GM21723 (cell line): ENCODE results near the gene OPCML.

Experiments
- ATAC-seq: cut with Tn5 transposase; IDR thresholded peaks from one replicate; pipeline ENCODE4 v1.9.1; 2021; ENCODE audit warnings: mild to moderate bottlenecking, moderate library complexity; ENCODE audit not compliant: unreplicated experiment

Gene OPCML

DNA sequence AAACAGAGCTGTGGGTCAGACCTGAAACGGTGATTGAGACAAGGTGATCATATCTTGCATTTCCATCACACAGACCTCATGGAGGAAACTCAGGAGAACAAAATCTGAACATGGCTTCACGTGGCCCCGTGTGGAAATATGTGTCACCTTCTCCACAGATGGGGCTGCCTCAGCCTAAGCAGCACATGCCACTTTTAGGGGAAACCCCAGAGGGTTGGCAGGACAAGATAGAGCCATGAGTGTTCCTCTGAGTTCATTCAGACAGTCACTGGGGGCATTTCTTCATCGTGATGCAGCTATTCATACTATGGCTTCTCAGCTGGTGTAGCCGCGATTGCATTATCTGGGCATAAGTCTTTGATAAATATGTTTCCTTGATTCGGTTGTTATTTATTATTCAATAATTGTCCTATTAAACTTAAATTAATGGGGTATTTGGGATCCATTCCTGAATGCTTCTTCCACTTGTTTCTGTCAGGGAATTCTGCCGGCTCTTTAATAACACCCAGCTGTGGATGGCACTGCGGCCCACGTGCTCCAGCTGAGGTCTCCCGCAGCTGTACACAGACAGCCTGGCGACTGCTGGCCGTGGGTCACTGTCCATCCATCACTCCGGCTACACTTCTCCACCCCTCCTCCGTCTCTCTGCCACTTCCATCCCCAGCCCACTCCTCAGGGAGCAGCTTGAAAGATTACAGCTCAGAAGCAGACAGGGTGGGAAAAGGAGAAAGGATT is 485.1 kb downstream of the OPCML start:
- ATAC-seq = no peak

DNA sequence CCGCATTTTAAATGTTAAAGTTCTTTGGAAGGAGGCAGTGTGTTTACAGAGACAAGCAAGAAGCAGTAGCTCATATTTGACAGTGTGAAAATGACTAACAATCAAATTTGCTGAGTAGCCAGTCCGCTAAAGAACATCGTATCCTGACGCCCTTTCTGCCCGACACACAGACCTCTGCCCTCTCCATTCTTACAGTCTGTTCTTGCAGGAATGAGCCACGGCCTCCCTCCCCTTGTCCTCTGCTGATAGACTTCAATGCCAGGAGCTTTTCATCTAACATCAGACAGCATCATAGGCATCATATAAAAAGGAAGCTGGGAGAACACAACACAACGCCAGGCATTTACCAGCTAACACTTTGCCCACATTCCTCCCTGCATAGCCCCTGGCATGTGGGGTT is 486.0 kb downstream of the OPCML start:
- no peak for ATAC-seq

DNA sequence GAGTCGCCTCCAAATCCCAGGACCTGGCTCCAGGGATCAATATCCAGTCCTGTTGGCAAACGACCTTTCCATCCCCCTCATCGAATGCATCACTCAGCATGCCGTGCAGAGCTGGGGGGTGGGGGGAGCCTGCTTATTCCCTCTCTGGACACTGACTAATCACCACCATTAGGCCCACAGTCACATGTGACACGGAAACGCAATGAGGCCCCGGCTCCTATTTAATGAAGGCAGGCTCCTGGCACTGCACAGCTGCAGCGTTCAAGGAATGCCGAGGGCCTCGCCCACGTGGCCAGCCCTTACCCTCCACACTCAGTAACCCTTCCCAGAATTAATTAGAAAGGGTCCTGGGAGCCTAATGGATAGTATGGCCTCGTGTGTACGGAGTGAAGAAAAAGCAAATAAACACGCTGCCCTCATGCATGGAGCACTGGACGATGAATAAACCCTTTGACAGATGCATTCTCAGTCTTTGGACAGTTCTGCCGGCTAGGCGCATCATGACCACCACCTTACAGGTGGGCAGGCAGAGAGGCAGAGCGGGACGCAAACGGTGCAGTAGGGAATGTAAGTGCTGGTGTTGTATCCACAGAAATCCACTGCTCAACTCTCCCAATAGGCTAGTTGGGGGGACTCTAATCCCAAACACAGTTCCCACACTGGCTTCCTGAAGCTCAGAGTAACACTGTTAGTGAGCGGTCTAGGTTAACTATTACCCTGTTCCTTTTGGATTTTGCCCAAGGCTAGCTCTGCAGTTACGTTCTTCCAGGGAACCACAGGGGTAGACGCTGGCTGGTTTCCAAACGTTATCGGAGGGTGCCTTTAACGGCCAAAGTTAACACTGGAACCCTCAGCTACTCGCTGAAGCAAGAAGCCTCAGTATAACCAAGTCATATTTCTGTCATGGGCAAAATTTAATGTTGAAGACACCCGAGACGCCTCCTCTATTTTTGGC is 490.1 kb downstream of the OPCML start:
- ATAC-seq = no peak

DNA sequence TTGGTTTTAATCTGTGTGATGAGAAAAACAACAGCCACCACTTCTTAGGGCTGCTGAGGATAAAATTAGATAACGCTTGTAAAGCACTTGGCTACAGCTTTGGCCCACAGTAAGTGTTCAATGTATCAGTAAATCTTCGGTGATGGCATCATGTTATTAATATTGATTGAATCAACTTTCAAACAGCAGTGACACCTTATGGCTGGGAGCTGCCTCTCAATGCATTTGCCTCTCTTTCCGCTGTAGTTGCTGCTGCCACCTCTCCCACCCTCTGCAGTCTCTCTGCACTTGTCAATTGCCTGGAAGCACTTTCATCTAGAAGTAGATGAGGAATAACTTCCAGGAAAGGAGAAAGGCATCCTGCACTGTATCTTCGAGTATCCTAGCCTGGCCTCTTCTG is 491.1 kb downstream of the OPCML start:
- ATAC-seq = no peak

- no peak for ATAC-seq
Observed at GRCh38 chr11:133040289-133040900, 491.9 kb downstream of the OPCML start.

DNA sequence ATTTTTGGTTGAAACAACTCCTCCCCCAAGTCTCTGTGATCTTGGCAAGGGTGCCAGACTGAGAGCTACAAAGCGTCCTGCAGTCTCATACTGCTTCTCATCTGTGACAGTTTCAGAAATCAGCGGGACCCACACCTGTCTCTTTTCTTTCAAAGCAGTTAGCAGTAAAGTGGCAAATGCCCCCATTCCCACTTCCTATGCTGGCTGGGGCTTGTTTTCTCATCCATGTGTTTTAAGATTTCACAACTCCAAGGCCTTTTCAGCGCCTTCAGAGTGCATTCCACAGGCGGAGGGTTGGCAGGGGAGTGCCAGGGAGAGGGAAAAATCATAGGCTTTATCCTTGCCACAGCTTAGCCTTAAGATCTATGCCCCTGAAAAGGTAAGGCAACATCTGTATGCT is 493.5 kb downstream of the OPCML start:
- ATAC-seq = no peak

GRCh38 chr11:133034929-133035328 is 497.4 kb downstream of the OPCML start:
- ATAC-seq = no peak

DNA sequence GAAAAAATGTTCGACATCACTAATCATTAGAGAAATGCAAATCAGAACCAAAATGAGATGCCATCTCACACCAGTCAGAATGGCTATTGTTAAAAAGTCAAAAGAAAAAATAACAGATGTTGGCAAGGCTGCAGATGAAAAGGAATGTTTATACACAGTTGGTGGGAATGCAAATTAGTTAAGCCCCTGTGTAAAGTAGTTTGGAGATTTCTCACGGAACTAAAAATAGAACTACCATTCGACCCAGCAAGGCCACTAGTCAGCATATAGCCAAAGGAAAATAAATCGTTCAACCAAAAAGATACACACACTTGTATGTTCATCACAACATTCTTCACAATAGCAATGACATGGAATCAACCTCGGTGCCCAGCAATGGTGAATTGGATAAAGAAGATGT is 503.2 kb downstream of the OPCML start:
- ATAC-seq = no peak

- no peak for ATAC-seq
Observed at GRCh38 chr11:133026952-133027351, 505.3 kb downstream of the OPCML start.

DNA sequence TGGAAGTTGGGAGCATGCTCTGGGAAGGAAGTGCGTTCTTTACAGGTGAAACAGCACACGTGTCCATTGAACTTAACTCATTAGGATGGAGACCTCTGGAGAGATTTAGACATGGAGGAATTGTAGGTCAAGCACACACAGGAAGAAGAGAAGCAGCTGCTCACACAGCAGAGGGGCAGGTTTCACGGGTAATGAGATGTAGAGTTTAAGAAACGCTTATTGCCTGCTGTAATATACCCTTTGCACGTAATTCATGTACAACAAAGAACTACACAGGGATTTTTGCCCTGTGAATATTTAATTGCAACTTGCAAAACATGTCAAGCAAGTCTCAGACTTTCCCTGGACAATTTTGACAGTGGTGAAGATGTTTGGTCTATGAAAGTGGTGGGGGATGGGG is 508.0 kb downstream of the OPCML start:
- no peak for ATAC-seq

DNA sequence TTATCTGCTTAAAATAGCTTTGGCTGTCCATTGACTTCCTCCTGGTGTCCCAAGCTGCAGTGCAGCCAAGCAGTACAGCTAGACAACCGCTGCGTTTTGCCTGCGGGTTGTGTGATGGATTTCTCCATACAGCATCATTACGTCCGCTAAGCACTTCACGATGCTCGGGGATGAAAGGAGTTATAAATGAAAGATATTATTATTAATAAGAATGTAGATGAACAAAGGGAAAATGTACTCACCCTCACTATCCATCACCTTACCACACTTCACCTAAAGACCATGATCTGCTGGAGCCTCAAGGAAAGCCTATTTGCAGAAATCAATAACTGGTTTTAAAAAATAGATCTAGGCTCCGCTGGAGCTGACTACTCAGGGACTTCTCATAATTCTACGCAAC is 509.1 kb downstream of the OPCML start:
- ATAC-seq = no peak

- ATAC-seq = no peak
Observed at GRCh38 chr11:133021553-133021952, 510.7 kb downstream of the OPCML start.

GRCh38 chr11:133020372-133020714 is 512.0 kb downstream of the OPCML start:
- ATAC-seq = no peak

GRCh38 chr11:133019545-133020371 is 512.5 kb downstream of the OPCML start:
- ATAC-seq = no peak

GRCh38 chr11:133015457-133015856 is 516.8 kb downstream of the OPCML start:
- ATAC-seq = no peak

DNA sequence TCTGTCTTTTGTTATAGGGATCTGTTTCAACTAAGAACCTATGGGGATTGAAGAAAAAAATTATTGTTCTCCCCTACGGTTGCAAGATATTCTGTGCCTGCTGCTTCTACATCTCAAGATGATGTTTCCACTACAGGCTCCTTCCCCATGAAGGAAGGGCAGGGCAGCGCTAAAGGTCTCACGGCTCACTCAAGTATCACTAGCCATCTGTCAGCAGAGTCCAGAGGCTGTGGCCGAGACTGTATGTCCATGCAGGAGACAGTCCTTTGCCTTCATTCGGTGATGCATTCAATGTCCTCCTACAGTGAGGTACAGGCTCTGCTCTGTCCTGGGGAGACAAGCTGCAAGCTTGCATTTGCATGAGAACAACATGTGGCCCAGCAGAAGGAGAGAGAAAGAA is 518.0 kb downstream of the OPCML start:
- no peak for ATAC-seq

DNA sequence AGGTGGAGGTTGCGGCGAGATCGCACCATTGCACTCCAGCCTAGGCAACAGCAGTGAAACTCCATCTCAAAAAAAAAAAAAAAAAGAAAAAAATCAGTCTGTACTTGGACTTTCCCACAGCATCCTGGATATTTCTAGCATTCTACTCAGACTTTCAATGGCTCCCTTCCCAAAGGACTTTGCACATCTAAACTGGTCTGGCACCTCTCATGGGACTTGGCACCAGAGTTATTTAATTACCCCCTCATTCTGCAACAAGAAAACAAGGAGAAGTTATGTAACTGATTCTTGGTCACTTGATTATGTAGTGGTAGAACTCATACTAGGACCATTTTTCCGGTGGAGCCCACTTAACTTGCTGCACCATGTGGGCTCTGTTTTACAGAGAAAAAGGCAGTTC is 519.5 kb downstream of the OPCML start:
- no peak for ATAC-seq

GRCh38 chr11:133011604-133012003 is 520.7 kb downstream of the OPCML start:
- no peak for ATAC-seq

DNA sequence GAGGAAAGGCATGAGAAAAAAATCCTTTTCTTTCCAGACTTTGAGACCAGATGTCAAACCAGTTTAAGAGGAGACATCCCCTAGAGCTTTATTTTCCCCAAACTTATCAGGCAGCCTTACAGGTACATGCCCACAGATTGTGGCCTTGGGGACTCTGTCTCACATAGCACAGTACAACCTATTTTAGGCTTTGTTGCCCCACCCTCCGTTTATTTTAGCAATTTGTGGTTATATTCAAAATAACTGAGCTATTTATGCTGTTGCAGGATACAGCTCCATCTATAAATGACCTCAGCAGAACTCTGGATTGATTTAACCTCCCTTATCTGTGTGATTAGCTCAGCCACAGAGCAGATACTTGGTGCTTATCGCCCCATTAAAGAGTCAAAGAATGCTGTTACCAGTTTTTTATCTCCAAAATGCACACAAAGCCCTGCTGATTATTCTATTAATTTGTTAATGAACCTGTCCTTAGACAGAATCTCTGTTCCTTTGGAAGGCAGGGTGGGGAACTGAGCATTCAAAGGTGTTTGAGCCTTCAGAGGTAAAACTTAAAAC is 525.2 kb downstream of the OPCML start:
- ATAC-seq = no peak

- ATAC-seq = no peak
Observed at GRCh38 chr11:133004369-133004768, 527.9 kb downstream of the OPCML start.

GRCh38 chr11:132999516-132999915 is 532.8 kb downstream of the OPCML start:
- no peak for ATAC-seq
